NCI-H774 (cell line): ENCODE results near the gene FNIP1.
"Not testable (repeated sequence)": the region's sequence is repeated elsewhere in the genome, so short reads cannot be mapped to it uniquely, and the experiment has no call there.

Experiments used
- DNase-seq: peaks from one replicate; lab custom pipeline; 2025; lab: John Stamatoyannopoulos, UW

The FNIP1 gene

GRCh38 chr5:131786900-131787692 is 9.7 kb downstream of the FNIP1 start:
- DNase-seq = no peak

- DNase-seq = no peak
These were observed 10.8 kb downstream of the FNIP1 start for GRCh38 chr5:131786036-131786435.

GRCh38 chr5:131783874-131784273 is 12.9 kb downstream of the FNIP1 start:
- DNase-seq = no peak

GRCh38 chr5:131783357-131783756 is 13.5 kb downstream of the FNIP1 start:
- DNase-seq = no peak

GRCh38 chr5:131782717-131783116 is 14.1 kb downstream of the FNIP1 start:
- no peak for DNase-seq

- DNase-seq = not testable (repeated sequence)
These were observed 18.7 kb downstream of the FNIP1 start for GRCh38 chr5:131778141-131778540.

- DNase-seq = no peak
These were observed 20.4 kb downstream of the FNIP1 start for GRCh38 chr5:131776450-131776849.

GRCh38 chr5:131774652-131775367 is 22.0 kb downstream of the FNIP1 start:
- no peak for DNase-seq

GRCh38 chr5:131773805-131774204 is 23.0 kb downstream of the FNIP1 start:
- DNase-seq = no peak

GRCh38 chr5:131771692-131772091 is 25.1 kb downstream of the FNIP1 start:
- DNase-seq = no peak

GRCh38 chr5:131769961-131770360 is 26.9 kb downstream of the FNIP1 start:
- no peak for DNase-seq

GRCh38 chr5:131769336-131769735 is 27.5 kb downstream of the FNIP1 start:
- no peak for DNase-seq

GRCh38 chr5:131767891-131768290 is 28.9 kb downstream of the FNIP1 start:
- DNase-seq = no peak

GRCh38 chr5:131766689-131767088 is 30.1 kb downstream of the FNIP1 start:
- no peak for DNase-seq

- no peak for DNase-seq
These were observed 31.6 kb downstream of the FNIP1 start for GRCh38 chr5:131765261-131765660.

GRCh38 chr5:131763968-131764367 is 32.8 kb downstream of the FNIP1 start:
- DNase-seq = no peak

GRCh38 chr5:131760793-131761192 is 36.0 kb downstream of the FNIP1 start:
- DNase-seq = no peak

GRCh38 chr5:131759704-131760103 is 37.1 kb downstream of the FNIP1 start:
- DNase-seq = no peak

GRCh38 chr5:131758520-131758900 is 38.3 kb downstream of the FNIP1 start:
- DNase-seq = no peak

GRCh38 chr5:131757830-131758519 is 38.8 kb downstream of the FNIP1 start:
- no peak for DNase-seq

- no peak for DNase-seq
These were observed 39.9 kb downstream of the FNIP1 start for GRCh38 chr5:131756942-131757341.

GRCh38 chr5:131754363-131754762 is 42.5 kb downstream of the FNIP1 start:
- DNase-seq = no peak

GRCh38 chr5:131751506-131751905 is 45.3 kb downstream of the FNIP1 start:
- DNase-seq = no peak
